ENCODE measurements around the gene PI4KA. TPM values are rescaled to one million over a fixed set of nuclear protein-coding genes. Genes with fewer than 3 reads are reported as not detected.
A peak's percentile ranks its signal among the peaks of the same experiment; 100 is the strongest.
"Not testable (repeated sequence)": the region's sequence is repeated elsewhere in the genome, so short reads cannot be mapped to it uniquely, and the experiment has no call there.

PI4KA gene
- total RNA-seq, 4 donors from 2014 or later = 44.7 to 136 (median 67.7) TPM

DNA sequence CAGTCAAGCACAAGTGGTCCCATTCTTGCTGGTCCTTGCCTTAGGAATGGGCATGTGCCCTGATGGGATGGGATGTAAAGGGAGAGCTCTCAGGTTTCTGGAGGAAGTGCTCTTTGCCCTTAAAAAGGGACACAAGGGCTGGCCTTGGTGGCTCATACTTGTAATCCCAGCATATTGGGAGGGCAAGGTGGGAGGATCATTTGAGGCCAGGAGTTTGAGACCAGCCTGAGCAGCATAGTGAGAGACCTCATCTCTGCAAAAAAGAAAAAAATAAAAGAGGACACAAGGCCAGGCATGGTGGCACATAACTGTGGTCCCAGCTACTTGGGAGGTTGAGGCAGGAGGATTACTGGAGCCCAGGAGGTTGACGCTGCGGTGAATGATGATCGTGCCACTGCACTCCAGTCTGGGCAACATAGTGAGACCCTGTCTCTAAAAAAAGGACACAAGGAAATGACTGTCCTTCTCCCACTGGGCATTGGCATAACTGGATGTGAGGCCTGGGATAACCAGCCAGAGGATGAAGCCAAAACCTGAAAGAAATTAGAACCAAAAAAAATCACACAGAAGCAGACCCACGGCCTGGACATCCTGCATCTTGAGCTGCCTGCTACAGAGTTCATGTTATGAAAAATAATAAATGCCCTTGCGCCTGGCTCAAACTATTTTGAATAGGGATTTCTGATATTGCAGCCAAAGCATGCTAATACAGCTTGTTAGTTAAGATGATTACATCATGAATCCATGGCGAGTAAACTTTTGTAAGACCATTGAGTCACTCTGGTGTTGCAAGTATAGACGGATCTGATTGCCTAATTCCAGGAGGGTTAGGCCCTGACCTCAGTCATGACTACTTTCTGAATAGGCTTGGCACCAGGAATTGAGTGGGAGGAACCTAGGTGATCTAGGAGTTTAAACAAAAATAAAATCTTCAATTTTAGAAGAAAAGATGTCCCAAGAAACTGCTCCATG lies 45.7 kb upstream of the PI4KA start:
- Histone ChIP-seq H3K4me1 (peaks cover 11% of the 10 kb centered on the region), H3K27me3 (no peaks in the 10 kb centered on the region), H3K36me3 (no peaks in the 10 kb centered on the region), H3K9me3 (no peaks in the 10 kb centered on the region), H3K4me3 (no peak overlapping the region), H3K27ac (peak overlapping the region; percentile 44)
- no peak for DNase-seq (ENCODE audit: low spot score in 2 of 2)
- WGBS = 61% methylated on average over 7 of the region's 7 CpGs
- no peak for TF ChIP-seq EP300 (IDR thresholded peaks at IDR 0.05)
- no peak for TF ChIP-seq POLR2A (IDR thresholded peaks at IDR 0.05)
- no peak for TF ChIP-seq CTCF (IDR thresholded peaks at IDR 0.05)
- TF ChIP-seq POLR2AphosphoS5 (IDR thresholded peaks at IDR 0.05) = peak; percentile 52 to 92 (median 72)

GRCh38 chr22:20903093-20903492 lies 44.5 kb upstream of the PI4KA start:
- no peaks in the 10 kb centered on the region for H3K36me3 ChIP-seq
- H3K27me3 ChIP-seq = no peaks in the 10 kb centered on the region
- DNase-seq (ENCODE audit: low spot score in 2 of 2) = no peak
- 98% methylated on average over 2 of the region's 2 CpGs for WGBS
- peaks cover 11% of the 10 kb centered on the region for H3K4me1 ChIP-seq
- H3K27ac ChIP-seq = no peak overlapping the region
- H3K4me3 ChIP-seq = no peak overlapping the region
- no peaks in the 10 kb centered on the region for H3K9me3 ChIP-seq
- TF ChIP-seq CTCF (IDR thresholded peaks at IDR 0.05) (no peak), POLR2A (IDR thresholded peaks at IDR 0.05) (no peak), POLR2AphosphoS5 (IDR thresholded peaks at IDR 0.05) (no peak), EP300 (IDR thresholded peaks at IDR 0.05) (no peak)

GRCh38 chr22:20901093-20902033 lies 42.8 kb upstream of the PI4KA start:
- H3K4me3 ChIP-seq; H3K9me3 ChIP-seq; DNase-seq (ENCODE audit: low spot score in 2 of 2); H3K27ac ChIP-seq; H3K36me3 ChIP-seq; H3K27me3 ChIP-seq: not testable (repeated sequence)
- H3K4me1 ChIP-seq = peaks cover 11% of the 10 kb centered on the region
- 92% methylated on average over 18 of the region's 18 CpGs for WGBS

- Histone ChIP-seq H3K36me3 (no peaks in the 10 kb centered on the region), H3K9me3 (no peaks in the 10 kb centered on the region), H3K4me3 (no peak overlapping the region), H3K4me1 (peaks cover 8% of the 10 kb centered on the region), H3K27ac (no peak overlapping the region), H3K27me3 (no peaks in the 10 kb centered on the region)
- 79% methylated on average over 7 of the region's 7 CpGs for WGBS
- DNase-seq (ENCODE audit: low spot score in 2 of 2) = no peak
- TF ChIP-seq POLR2A (IDR thresholded peaks at IDR 0.05) (no peak), POLR2AphosphoS5 (IDR thresholded peaks at IDR 0.05) (no peak), CTCF (IDR thresholded peaks at IDR 0.05) (no peak), EP300 (IDR thresholded peaks at IDR 0.05) (no peak)
Measured at GRCh38 chr22:20899827-20900423, 41.3 kb upstream of the PI4KA start.

- not testable (repeated sequence) for H3K4me1 ChIP-seq; DNase-seq (ENCODE audit: low spot score in 2 of 2); H3K27me3 ChIP-seq; H3K9me3 ChIP-seq; H3K27ac ChIP-seq; H3K36me3 ChIP-seq; H3K4me3 ChIP-seq
- whole genome bisulfite sequencing = 93% methylated on average over 7 of the region's 7 CpGs
Measured at GRCh38 chr22:20897737-20898136, 39.1 kb upstream of the PI4KA start.
